ACC112 (cell line): Measurements from ENCODE around the gene TMEM72.
A peak's percentile ranks its signal among the peaks of the same experiment; 100 is the strongest.

Source experiments
- H2AFZ ChIP-seq: fragments of 200-600 bp; sonication (generic); one replicate; pipeline ENCODE4 v1.6.0; 2017; ENCODE audit warnings: antibody characterized with exemption, low read length; ENCODE audit not compliant: unreplicated experiment
- H3K27ac ChIP-seq: fragments of 200-600 bp; sonication (generic); 2 replicates; pipeline ENCODE4 v1.5.1; 2014; ENCODE audit warnings: low read depth, mild to moderate bottlenecking, antibody characterized with exemption, low read length, moderate library complexity
- H3K27me3 ChIP-seq: fragments of 200-600 bp; sonication (generic); 2 replicates; pipeline ENCODE4 v1.6.1; 2014; ENCODE audit warnings: mild to moderate bottlenecking, antibody characterized with exemption, low read length, moderate library complexity, mixed read lengths; ENCODE audit not compliant: insufficient read depth
- H3K36me3 ChIP-seq: fragments of 200-600 bp; sonication (generic); 2 replicates; pipeline ENCODE4 v1.6.1; 2016; ENCODE audit warnings: mild to moderate bottlenecking, antibody characterized with exemption, low read length, moderate library complexity, mixed read lengths; ENCODE audit not compliant: insufficient read depth
- H3K4me1 ChIP-seq: fragments of 200-600 bp; sonication (generic); one replicate; pipeline ENCODE4 v1.6.1; 2016; ENCODE audit warnings: low read length, mixed read lengths; ENCODE audit not compliant: insufficient read depth, unreplicated experiment, control insufficient read depth
- H3K4me3 ChIP-seq: fragments of 200-600 bp; sonication (generic); 2 replicates; pipeline ENCODE4 v1.5.1; 2014; ENCODE audit warnings: mild to moderate bottlenecking, low read depth, low read length
- H3K79me2 ChIP-seq: fragments of 200-600 bp; sonication (generic); one replicate; pipeline ENCODE4 v1.6.0; 2016; ENCODE audit warnings: low read length; ENCODE audit not compliant: control insufficient read depth, unreplicated experiment, insufficient read depth

The TMEM72 gene

GRCh38 chr10:44969854-44970253 is 58.7 kb downstream of the TMEM72 start:
- Histone ChIP-seq H3K27me3 (no peaks in the 10 kb centered on the region), H3K4me3 (no peak overlapping the region), H3K27ac (no peak overlapping the region), H3K4me1 (peaks cover 32% of the 10 kb centered on the region), H3K36me3 (no peaks in the 10 kb centered on the region), H3K79me2 (no peaks in the 10 kb centered on the region), H2AFZ (no peak overlapping the region)

- Histone ChIP-seq H3K79me2 (no peaks in the 10 kb centered on the region), H2AFZ (no peak overlapping the region), H3K27ac (no peak overlapping the region), H3K36me3 (no peaks in the 10 kb centered on the region), H3K27me3 (no peaks in the 10 kb centered on the region), H3K4me1 (peaks cover 34% of the 10 kb centered on the region), H3K4me3 (no peak overlapping the region)
Measured at GRCh38 chr10:44970812-44971395, 59.8 kb downstream of the TMEM72 start.

GRCh38 chr10:44971434-44971833 is 60.3 kb downstream of the TMEM72 start:
- H3K4me3 ChIP-seq: no peak overlapping the region
- H3K79me2 ChIP-seq: no peaks in the 10 kb centered on the region
- H3K27ac ChIP-seq: no peak overlapping the region
- no peaks in the 10 kb centered on the region for H3K27me3 ChIP-seq
- no peak overlapping the region for H2AFZ ChIP-seq
- H3K36me3 ChIP-seq: no peaks in the 10 kb centered on the region
- H3K4me1 ChIP-seq: peaks cover 34% of the 10 kb centered on the region

DNA sequence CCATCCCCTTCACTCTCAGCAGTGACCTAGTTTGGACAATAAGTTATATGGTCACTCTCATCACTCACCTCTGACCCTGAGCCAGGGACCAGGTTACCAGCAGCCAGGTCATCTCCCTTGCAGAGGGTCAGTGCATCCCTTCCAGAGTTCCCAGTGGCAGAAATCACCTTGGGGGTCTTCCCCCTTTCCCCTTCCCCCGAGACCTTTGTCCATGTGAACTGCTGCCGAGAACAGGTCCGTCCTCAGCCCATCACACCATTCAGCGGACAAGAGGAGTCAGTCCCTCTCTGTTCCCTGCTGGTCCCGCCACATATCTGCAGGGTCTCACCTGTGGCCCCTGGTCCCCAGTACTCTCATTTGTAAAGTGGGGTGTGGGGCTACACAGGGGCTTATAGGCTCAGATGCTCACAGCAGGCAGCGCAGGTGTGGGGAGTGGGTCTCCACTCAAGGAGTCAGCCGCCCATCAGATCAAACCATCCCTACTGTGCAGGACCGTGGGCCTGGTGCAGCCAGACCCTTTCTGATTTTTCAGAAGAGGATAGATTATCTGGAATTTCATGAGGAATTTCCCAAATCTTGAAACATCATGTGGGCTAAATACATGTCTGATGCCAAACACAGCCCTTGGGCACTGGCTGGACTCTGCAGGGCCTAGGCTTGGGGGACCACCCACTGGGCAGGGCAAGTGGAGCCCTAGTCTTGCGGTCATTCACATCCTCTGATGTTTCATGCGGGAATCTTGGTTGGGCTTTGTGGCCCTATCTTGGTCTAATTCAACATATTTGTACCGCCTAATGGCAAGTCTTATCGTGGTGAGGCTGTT is 61.0 kb downstream of the TMEM72 start:
- H3K27me3 ChIP-seq: no peaks in the 10 kb centered on the region
- H3K36me3 ChIP-seq: no peaks in the 10 kb centered on the region
- H3K4me1 ChIP-seq: peaks cover 34% of the 10 kb centered on the region
- peaks cover 3% of the 10 kb centered on the region for H3K79me2 ChIP-seq
- no peak overlapping the region for H2AFZ ChIP-seq
- no peak overlapping the region for H3K27ac ChIP-seq
- no peak overlapping the region for H3K4me3 ChIP-seq

DNA sequence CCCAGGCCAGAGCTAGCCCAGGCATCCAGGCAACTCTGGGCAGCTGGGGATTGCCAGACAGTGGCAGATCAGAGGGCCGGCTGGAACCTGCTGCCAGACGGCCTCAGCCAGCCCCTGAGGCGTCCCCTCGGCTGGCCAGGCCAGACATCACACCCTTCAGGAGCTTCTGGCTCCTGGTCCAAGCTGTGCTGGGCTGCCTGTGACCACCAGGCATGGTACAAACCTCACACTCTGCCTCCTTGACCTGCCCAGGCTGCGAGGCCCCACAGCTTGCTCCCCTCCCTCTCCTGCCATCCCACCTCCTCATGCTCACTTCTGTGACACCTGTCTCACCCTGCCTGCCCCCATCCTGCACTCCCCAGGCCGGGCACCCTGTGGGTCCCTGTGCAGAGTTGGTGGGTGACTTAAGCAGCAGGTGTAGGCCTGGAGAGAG is 61.8 kb downstream of the TMEM72 start:
- peaks cover 9% of the 10 kb centered on the region for H3K79me2 ChIP-seq
- H3K36me3 ChIP-seq: no peaks in the 10 kb centered on the region
- no peaks in the 10 kb centered on the region for H3K27me3 ChIP-seq
- H3K4me3 ChIP-seq: no peak overlapping the region
- no peak overlapping the region for H3K27ac ChIP-seq
- H2AFZ ChIP-seq: no peak overlapping the region
- peaks cover 35% of the 10 kb centered on the region for H3K4me1 ChIP-seq

GRCh38 chr10:44973323-44974081 is 62.4 kb downstream of the TMEM72 start:
- Histone ChIP-seq H3K36me3 (no peaks in the 10 kb centered on the region), H3K79me2 (peaks cover 10% of the 10 kb centered on the region), H3K27ac (no peak overlapping the region), H3K4me1 (peaks cover 34% of the 10 kb centered on the region), H2AFZ (no peak overlapping the region), H3K27me3 (no peaks in the 10 kb centered on the region), H3K4me3 (no peak overlapping the region)

DNA sequence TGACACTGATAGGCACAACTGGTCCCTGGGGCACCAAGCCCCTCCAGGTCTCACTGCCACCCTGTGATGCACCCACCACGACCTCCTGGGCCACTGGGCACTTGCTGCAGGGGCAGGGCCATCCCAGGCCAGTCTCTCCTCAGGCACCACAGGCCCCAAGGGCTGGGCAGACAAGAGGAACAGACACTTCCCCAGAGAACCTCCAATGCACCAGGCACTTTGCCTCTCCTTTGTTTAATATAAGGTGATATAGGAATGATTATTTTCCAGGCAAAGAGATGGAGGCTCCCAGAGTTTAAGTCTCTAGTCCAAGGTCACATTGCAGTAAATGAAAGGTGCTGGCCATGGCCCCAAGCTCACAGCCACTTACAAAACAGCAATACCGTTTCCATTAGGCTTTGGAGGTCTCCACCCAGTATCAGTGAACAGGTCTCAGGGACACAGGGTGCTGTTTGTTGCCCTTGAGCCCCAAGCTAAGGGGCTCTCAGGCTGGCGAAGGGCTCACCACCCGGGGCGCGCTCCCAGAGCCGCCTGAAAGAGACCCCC is 63.0 kb downstream of the TMEM72 start:
- Histone ChIP-seq H2AFZ (peak overlapping the region; percentile 95), H3K4me3 (peak overlapping the region; percentile 75), H3K4me1 (peaks cover 38% of the 10 kb centered on the region), H3K36me3 (no peaks in the 10 kb centered on the region), H3K79me2 (peaks cover 10% of the 10 kb centered on the region), H3K27ac (peak overlapping the region; percentile 50; the same call in 1 of the 2 replicates), H3K27me3 (no peaks in the 10 kb centered on the region)

GRCh38 chr10:44974628-44975430 is 63.7 kb downstream of the TMEM72 start:
- peaks cover 10% of the 10 kb centered on the region for H3K79me2 ChIP-seq
- peaks cover 41% of the 10 kb centered on the region for H3K4me1 ChIP-seq
- peak overlapping the region; percentile 50 for H3K27ac ChIP-seq
- no peaks in the 10 kb centered on the region for H3K27me3 ChIP-seq
- H3K36me3 ChIP-seq: no peaks in the 10 kb centered on the region
- H3K4me3 ChIP-seq: peak overlapping the region; percentile 75
- peak overlapping the region; percentile 95 for H2AFZ ChIP-seq

DNA sequence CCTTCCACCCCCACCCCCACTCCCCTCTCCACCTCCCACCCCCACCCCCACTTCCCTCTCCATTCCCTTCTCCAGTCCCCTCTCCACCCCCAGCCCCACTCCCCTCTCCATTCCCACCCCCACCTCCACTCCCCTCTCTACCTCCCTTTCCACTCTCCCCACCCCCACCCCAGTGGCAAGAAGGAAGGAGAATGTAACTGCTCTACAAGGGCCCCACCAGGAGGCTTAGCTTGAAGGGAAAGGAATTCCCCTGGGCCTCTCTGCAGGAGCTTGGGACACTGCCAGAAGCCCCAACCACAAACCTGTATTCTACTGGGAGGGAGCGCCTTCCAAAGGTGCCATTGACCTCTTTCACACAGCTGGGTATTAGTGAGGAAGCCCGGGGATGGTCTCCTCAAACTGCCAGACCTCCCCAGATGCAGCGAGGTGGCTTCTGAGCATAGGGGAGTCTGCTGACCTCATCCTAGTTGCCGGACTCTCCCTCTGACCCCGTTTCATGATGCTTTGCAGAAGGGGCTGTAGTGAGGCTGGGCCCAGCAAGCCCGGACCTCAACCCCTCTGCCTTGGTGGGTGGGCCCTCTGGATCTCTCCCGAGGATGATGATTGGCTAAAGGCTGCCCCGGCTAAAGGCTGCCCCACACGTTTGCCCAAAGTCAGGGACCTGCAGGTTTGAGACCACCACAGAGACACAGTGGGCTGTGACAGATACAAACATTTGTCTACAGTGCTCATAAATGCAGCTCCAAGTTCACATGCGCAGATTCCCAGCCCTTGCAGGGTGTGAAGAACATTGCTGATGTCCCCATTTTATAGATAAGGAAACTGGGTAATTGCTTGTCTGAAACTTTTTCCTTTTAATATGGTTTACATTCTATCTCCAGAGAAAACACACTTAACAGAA is 64.5 kb downstream of the TMEM72 start:
- Histone ChIP-seq H3K36me3 (no peaks in the 10 kb centered on the region), H3K27me3 (no peaks in the 10 kb centered on the region), H3K4me3 (peak overlapping the region; percentile 79), H3K4me1 (peaks cover 49% of the 10 kb centered on the region), H3K79me2 (peaks cover 10% of the 10 kb centered on the region), H2AFZ (no peak overlapping the region), H3K27ac (no peak overlapping the region)
